Adipose tissue (tissue), 3 donors: ENCODE results near the gene GSDME. TPM values are rescaled to one million over a fixed set of nuclear protein-coding genes. Genes with fewer than 3 reads are reported as not detected.

Experiments used
- H3K27ac ChIP-seq: one replicate; pipeline ENCODE4 v1.5.1; 2013; ENCODE audit warnings: low read depth, low read length
- WGBS, 3 donors: extraction: QIAGEN DNeasy Blood & Tissue Kit; methylation state at CpG; one replicate each; pipeline ENCODE4 v1.1.7; 2013; 5-methylcytosine and 5-hydroxymethylcytosine counted together
- polyA plus RNA-seq, 3 donors: library from polyadenylated mRNA; stranded (reverse); fragments of 200-250 nt; gene quantifications; one replicate each; pipeline ENCODE4 v1.2.3, GENCODE V29; 2013
- donor health status: healthy with polysubstance abuse.
- donor health status: Bipolar disorder and iron deficiency.
- donor health status: healthy.

GSDME gene
- polyA plus RNA-seq, 3 donors, result 0.85 to 22.3 (median 5.0) TPM

- 68 to 84% (median 68%) methylated on average over 9 of the region's 9 CpGs for WGBS, 3 donors
- H3K27ac ChIP-seq, result no peak overlapping the region
Measured at GRCh38 chr7:24778543-24779282, 21.4 kb upstream of the GSDME start.

GRCh38 chr7:24777806-24778205 lies 20.5 kb upstream of the GSDME start:
- 78 to 85% (median 81%) methylated on average over 3 of the region's 3 CpGs for WGBS, 3 donors

GRCh38 chr7:24773646-24774045 lies 16.4 kb upstream of the GSDME start:
- H3K27ac ChIP-seq, result no peak overlapping the region

More at GRCh38 chr7:24777806-24778205, 20.5 kb upstream of the GSDME start:
- H3K27ac ChIP-seq, result no peak overlapping the region

GRCh38 chr7:24769851-24770250 lies 12.6 kb upstream of the GSDME start:
- 60 to 73% (median 69%) methylated on average over 2 of the region's 2 CpGs for WGBS, 3 donors
- no peak overlapping the region for H3K27ac ChIP-seq

GRCh38 chr7:24769014-24769830 lies 12.0 kb upstream of the GSDME start:
- WGBS, 3 donors, result 69 to 78% (median 72%) methylated on average over 9 of the region's 9 CpGs
- H3K27ac ChIP-seq, result no peak overlapping the region

- 55 to 82% (median 78%) methylated on average over 8 to 9 of the region's 9 CpGs for WGBS, 3 donors
- no peak overlapping the region for H3K27ac ChIP-seq
Measured at GRCh38 chr7:24767878-24768569, 10.8 kb upstream of the GSDME start.

- WGBS, 3 donors, result 71 to 74% (median 72%) methylated on average over 8 of the region's 8 CpGs
- no peak overlapping the region for H3K27ac ChIP-seq
Measured at GRCh38 chr7:24764972-24765744, 7.9 kb upstream of the GSDME start.

GRCh38 chr7:24764011-24764410 lies 6.7 kb upstream of the GSDME start:
- no peak overlapping the region for H3K27ac ChIP-seq
- WGBS, 3 donors, result 19 to 74% (median 59%) methylated on average over 1 of the region's 1 CpG

- 64 to 73% (median 65%) methylated on average over 5 of the region's 5 CpGs for WGBS, 3 donors
Measured at GRCh38 chr7:24763303-24763901, 6.1 kb upstream of the GSDME start.

GRCh38 chr7:24762771-24763170 lies 5.5 kb upstream of the GSDME start:
- WGBS, 3 donors, result 72 to 83% (median 78%) methylated on average over 7 of the region's 7 CpGs
- no peak overlapping the region for H3K27ac ChIP-seq

More at GRCh38 chr7:24763303-24763901, 6.1 kb upstream of the GSDME start:
- H3K27ac ChIP-seq, result no peak overlapping the region

- 74 to 87% (median 79%) methylated on average over 1 of the region's 1 CpG for WGBS, 3 donors
- no peak overlapping the region for H3K27ac ChIP-seq
Measured at GRCh38 chr7:24760968-24761367, 3.7 kb upstream of the GSDME start.

GRCh38 chr7:24756545-24757352 lies 515 bp downstream of the GSDME start:
- WGBS, 3 donors, result 6 to 8% (median 7%) methylated on average over 50 to 54 of the region's 54 CpGs
- no peak overlapping the region for H3K27ac ChIP-seq

- 80 to 83% (median 83%) methylated on average over 12 of the region's 12 CpGs for WGBS, 3 donors
Measured at GRCh38 chr7:24755541-24756407, 1.5 kb downstream of the GSDME start.

GRCh38 chr7:24754906-24755506 lies 2.3 kb downstream of the GSDME start:
- 71 to 80% (median 76%) methylated on average over 3 of the region's 3 CpGs for WGBS, 3 donors
- H3K27ac ChIP-seq, result no peak overlapping the region

More at GRCh38 chr7:24755541-24756407, 1.5 kb downstream of the GSDME start:
- no peak overlapping the region for H3K27ac ChIP-seq

GRCh38 chr7:24752073-24752800 lies 5.0 kb downstream of the GSDME start:
- 73 to 79% (median 78%) methylated on average over 3 of the region's 3 CpGs for WGBS, 3 donors
- H3K27ac ChIP-seq, result no peak overlapping the region
